Islet of Langerhans (tissue), 1 donor: ENCODE results near the gene WNT3A.
"Not testable (repeated sequence)": the region's sequence is repeated elsewhere in the genome, so short reads cannot be mapped to it uniquely, and the experiment has no call there.

Experiments
- FAIRE-seq: peaks from one replicate; lab custom pipeline; 2011; peaks lifted over from hg19 to GRCh38; lab: Jason Lieb, UNC

The WNT3A gene

GRCh38 chr1:228011721-228012311, 5.0 kb downstream of the WNT3A start:
- FAIRE-seq: no peak

GRCh38 chr1:228012555-228012954, 5.8 kb downstream of the WNT3A start:
- FAIRE-seq: no peak

GRCh38 chr1:228013131-228013934, 6.5 kb downstream of the WNT3A start:
- no peak for FAIRE-seq

DNA sequence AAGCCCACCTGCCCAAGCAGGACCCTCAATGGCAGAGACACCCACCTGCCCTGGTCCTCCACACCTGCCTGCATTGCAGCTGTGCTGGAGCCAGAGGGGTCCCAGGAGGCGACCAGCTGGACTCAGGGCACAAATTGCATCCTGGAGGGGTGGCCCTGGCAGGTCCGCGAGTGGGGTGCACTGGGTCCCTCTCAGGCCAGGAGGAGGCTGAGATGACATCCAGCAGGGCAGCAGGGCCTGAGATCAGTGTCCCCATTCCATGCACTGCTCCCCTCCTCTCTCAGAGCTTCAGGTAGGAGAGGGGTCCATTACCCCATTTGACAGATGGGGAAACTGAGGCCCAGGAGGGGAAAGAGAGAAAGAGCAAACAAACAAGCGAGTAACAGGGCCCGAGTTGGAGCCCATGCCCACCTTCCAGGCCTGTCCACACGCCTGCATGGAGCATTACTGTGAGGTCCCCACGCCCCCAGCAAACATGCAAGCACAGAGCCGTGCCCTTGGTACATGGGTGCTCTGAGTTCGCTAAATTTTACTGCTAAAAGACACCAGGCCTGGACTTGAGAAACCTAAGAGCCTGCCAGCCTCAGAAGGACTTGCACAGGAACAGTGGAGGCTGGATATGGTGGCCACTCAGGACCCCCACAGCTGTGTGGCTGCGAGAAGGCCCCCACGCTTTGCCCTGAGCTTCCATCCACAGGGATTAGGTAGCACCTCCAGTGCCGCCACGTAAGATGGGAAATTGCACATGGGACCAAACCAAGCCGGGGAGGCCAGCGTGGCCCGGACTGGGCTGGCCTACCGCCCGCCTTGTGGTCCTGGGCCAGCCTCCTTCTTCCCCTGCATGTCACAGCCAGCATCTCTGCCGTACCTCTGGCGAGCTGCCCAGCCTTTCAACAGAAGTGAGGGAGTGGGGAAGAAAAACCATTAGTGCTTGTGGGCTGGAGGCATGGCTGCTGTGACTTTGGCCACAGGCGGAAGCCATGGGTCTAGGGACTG, 7.4 kb downstream of the WNT3A start:
- no peak for FAIRE-seq

DNA sequence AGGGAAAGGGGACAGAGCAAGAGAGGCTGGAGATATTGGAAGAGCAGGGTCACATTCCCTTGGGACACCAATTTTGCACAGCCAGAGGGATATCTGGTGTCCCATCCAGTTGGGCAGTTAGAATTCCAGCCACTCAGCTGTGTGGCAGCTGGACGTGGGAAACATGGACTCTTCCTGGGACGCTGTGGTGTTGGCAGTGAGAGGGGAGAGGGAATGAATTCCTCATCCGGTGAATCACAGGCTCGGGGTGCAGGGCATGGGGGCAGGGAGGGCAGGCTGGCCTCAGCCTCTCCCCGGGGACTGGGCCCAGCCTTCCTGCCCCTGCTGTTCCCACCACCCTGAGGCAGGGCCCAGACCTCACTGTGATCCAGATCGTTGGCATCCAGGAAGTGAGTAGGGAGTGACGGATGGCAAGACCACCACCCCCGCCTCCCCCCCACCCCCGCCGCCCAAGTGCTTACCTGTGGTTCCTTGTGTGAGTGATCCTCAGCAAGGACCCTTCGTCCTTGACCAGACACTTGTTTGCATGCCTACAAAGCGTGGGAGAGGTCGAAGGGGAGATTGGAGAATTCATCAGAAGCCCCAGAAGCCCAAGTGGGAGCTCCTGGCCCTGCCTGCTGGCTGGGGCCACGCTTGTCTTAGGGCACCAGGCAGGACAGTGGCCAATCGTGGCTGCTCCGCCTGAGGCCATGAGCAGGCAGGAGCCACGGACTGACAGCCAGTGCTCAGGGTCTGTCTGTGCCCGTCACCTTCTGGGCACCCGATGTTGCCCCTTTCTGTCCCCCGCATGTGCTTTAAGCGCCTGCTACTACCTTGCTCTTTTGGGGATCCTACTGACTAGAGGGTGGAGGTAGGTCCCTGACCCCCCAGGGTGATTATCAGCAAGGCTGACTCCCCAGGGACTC, 8.7 kb downstream of the WNT3A start:
- FAIRE-seq: no peak

DNA sequence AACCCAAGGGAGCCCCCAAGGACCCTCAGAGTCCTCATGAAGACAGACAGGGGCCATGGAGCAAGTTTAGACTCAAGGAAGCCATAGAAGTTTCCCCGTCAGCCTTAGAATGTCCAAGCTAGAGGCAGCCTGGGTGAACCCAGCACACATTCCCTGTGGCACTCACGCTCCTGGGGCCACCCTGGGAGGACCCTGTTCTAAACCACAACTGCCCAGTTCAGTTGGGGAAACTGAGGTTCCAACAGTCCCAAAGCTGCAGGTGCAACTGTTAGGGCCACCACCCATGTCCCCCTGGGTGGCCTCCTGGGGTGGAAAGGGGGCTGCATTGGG, 9.3 kb downstream of the WNT3A start:
- no peak for FAIRE-seq

DNA sequence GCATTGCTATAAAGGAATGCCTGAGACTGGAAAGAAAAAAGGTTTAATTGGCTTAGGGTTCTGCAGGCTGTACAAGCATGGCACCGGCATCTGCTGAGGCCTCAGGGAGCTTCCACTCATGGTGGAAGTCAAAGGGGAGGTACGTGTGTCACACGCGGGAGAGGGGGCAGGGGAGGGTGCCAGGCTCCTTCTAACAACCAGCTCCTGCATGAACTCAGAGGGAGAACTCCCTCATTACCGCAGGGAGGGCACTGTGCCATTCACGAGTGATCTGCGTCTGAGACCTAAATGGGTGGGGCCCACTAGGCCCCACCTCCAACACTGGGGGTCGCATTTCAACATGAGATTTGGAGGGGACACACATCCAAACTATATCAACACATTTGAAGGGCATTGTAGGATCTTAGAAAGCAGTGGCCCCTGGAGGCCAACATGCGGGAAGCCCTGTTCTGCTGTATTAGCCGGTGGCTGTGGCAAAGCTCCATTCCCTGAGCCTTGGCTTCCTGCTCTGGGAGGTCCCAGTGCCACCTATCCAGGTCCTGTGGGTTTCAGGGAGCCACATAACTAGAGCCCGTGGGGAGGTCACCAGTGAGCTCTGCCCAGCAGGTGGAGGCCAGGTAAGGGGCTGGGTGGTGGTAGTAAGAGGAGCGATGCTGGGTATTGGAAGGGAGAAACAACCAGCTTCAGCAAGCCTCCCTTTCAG, 10.0 kb downstream of the WNT3A start:
- no peak for FAIRE-seq

DNA sequence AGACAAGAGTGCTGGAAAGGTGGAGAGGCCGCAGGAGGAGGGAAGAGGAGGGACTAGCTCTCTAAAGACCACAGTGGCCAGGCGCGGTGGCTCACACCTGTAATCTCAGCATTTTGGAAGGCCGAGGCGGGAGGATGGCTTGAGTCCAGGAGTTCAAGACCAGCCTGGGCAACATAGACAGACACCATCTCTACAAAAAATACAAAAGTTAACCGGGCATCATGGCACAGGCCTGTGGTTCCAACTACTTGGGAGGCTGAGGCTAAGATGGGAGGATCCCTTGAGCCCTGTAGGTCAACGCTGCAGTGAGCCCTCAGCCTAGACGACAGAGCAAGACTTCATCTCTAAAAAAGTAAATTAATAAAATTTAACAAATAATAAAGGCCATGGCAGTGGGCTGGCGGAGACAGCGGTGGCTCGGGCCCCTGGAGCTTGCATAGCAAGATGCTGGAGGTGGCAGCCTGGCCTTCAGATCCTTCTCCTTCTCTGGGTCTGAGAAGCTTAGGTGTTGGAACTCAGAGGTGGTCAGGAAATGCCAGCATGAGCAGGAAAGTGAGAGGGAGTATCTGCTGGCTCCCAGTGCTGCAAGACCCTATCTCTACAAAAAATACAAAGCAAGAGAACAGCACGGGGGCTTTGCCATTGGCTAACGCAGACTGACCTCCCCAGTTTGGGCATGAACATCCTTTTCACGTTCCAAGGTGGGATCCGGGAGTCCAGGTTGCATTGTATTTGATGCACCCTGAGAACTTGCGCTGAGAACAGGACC, 10.7 kb downstream of the WNT3A start:
- FAIRE-seq: no peak

DNA sequence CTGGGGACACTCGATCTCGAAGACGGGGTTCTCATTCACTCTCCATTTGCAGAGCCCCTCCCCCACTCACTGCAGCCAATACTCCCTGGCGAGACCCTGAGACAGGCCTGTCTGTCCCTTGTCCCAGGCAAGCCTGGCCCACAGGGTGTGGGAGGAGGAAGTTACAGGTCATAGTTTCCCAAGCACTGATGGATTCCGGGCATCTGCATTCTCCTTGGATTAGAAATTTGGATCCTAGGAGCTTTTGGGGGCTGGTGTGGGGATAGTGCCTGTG, 11.3 kb downstream of the WNT3A start:
- FAIRE-seq: no peak

GRCh38 chr1:228018961-228019721, 12.3 kb downstream of the WNT3A start:
- no peak for FAIRE-seq

- FAIRE-seq: not testable (repeated sequence)
These were observed 12.9 kb downstream of the WNT3A start for GRCh38 chr1:228019722-228020083.

DNA sequence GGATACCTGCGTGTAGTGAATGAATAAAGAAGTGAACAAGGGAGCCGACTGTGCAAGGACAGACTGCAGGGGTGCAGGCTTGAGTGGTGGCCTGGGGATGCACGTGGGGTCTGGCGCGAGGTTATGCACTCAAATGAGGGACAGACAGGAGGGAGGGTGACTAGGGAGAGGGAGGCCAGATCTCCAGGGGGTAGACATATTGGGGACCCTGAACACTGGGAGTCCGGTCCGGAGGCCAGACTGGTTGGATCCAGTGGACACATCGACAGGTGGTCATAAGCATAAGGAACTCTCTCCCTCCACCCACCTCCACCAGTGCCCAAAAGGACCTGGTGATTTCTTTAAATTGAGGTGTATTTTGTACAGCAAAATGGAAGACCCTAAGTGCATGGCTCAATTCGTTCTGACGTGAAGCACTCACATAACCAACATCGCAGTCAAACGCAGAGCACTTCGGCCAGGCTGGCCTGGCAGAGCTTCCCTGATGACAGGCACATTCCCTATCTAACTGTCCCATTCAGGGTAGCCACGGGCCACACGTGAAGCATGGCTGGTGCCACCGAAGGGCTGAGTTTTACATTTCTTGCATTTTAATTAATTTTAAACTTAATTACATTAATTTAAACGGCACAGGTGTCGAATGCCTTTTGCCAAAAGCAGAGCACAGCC, 14.0 kb downstream of the WNT3A start:
- FAIRE-seq: no peak

- FAIRE-seq: no peak
These were observed 14.7 kb downstream of the WNT3A start for GRCh38 chr1:228021355-228022030.

DNA sequence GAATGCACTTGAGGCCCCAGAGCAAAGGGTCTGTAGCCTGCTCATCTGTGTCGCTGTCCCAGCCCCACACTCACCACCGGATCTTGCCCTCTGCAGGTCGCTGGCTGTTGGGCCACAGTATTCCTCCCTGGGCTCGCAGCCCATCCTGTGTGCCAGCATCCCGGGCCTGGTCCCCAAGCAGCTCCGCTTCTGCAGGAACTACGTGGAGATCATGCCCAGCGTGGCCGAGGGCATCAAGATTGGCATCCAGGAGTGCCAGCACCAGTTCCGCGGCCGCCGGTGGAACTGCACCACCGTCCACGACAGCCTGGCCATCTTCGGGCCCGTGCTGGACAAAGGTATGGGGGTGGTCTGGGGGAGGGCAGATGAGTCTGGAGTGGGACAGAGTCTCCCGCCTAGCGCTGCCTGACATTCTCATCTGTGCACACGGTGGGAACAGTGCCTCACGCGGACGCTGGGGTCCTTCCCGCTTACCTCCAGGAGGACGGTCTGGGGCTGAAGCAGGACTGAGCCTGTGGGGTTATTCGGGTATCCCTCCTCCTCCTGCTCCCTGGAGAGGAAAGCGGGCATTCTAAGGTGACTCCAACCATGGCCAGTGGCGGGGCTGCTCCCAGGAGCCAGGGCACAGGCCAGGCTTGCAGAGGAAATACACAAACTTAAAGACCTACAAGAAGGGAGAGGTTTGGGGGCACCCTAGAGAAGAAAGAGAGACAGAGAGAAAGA, 15.9 kb downstream of the WNT3A start:
- no peak for FAIRE-seq

DNA sequence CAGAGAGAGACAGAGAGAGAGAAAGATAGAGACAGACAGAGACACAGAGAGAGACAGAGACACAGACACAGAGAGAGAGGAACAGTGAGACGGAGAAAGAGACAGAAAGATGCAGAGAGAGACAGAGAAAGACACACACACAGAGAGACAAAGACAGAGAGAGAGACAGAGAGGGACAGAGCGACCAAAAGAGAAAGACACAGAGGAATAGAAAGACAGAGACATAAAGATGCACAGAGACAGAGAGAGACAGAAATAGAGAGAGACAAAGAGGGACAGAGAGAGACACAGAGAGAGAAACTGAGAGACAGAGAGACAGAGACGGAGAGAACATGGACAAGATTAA, 16.5 kb downstream of the WNT3A start:
- FAIRE-seq: no peak

DNA sequence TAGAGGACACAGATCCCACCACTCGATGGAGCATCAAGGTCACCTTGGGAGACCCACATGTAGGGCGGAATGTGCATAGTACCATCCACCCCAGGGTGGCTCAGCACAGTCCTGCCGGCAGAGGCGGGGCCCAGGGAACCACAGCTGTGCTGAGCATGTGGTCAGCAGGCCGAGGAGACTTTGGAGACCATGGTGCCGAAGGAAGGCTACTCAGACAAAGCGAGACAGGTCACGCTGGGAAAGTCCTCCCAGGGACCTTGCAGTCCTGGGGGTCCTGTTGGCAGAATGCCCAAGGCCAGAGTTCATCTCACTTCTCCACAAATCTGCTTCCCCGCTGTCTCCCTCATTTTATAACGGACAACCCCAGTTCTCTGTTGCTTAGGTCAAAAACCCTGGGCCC, 22.5 kb downstream of the WNT3A start:
- FAIRE-seq: no peak

DNA sequence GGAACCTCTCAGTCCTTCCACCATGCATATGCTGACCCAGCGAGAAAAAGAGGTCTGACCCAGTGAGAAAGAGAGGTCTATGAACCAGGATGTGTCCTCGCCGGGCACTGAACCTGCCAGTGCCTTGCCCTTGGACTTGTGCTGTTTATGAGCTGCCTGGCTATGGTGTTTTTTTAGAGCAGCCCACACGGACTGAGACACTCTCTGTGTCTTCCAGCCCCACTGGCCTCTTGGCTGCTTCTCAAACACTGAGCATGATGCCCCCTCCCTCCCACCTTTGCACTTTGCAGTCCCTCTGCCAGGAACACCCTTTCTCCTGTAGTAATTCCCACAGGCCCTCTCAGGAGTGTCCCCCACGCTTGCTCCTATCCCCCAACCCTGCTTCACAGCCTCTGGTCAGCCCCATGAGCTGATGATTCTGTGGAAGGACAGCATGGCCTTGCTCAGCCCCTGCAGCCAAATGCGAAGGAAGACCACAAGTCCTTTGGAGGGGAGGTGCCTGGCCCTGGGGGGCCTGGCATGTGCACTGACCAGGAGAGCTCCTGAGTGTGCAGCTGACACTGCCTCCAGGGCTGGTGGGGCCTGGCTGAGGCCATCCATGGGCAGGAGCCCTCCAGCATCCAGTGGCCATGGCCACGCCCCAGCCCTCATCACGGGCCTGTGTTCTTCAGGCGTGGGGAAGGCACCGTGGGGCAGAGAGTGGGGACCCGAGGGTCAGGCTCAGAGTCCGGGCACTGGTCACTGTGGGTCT, 23.8 kb downstream of the WNT3A start:
- FAIRE-seq: no peak
